COLO829 (cell line): ENCODE data around the gene TAF1B.

Experiments used
- DNase-seq: peaks from one replicate; pipeline ENCODE4 v3.0.0; 2012; ENCODE audit warnings: low spot score

Gene TAF1B

DNA sequence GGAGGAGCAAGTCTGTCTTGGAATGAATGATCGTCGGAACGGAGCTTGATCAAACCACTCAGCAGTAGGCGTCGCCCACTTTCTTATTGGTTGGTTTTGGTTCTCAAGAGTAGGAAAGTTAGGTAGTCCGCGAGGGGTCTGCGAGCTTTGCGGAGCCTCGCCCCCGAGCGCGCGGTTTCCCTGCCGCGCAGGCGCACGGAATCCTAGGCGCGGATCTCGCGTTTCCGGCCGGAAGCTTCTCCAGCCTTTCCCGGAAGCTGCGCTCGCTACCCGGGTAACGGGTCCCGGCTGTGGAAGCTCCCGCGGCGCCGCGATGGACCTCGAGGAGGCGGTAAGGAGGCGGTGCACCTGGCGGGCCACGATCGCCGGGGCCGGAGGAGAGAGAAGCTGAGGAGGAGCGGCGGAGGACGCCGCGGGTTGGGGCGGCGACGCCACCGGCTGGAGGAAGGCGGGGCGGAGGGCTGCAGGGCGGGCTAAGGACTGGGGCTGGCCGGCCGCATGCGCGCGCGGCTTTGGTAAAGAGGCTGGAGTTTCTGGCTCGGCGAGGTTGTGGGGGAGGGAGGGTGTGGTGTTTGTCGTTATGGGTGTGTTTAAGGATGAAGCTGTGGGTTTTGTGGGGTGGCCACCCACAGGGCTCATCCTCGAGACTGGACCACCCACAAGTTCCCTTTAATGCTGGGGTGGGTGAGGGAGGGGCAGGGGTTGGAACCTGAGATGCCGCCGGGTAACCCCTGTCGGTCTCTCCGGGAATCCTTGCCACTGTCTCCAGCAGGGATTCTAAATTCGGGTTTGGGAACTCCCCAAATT, at the start of gene TAF1B:
Gene TAF1B, plus strand, starts transcription at position 246 of the 807 bp plus-strand sequence. Its CDS starts 68 bp downstream, at position 314.
- DNase-seq, result peak; percentile 97

DNA sequence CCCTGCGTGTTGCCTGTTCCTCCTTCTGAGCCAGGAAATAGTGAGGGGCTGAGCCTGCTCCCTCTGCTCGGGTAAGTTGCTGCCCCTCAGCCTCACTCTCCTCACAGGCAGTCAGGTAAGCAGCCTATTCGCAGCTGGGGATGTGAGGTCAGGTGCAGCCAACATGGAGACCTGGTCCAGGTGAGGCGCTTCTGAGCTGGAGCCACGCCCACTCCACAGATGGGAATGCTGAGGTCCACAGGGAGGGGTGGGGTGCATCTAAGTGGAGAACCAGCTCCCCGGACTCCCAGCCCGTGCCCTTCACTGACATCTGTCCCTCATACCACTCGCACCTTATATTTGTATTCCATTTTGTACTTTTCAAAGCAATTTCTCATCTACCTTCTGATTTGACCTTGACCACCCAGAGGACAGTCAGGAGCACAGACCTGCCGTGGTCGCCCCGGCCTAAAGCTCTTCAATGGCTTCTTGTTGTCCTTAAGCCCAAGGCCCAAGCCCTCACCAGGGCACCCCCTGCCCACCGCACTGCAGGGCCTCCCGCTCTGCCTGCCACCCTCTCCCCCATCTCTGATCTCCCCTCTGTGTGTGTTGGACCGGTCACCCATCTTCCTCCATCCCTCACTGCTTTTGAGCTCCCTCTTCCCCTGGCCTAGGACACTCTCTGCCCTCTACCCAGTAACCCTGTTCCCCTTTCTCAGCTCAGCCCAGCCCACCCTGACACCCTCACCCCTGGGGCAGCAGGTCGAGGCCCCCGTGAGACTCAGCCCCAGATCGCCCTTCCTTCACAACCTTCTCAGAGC, 49.2 kb upstream of the TAF1B start:
- no peak for DNase-seq

- DNase-seq, result no peak
Measured at GRCh38 chr2:9795071-9795470, 48.2 kb upstream of the TAF1B start.

DNA sequence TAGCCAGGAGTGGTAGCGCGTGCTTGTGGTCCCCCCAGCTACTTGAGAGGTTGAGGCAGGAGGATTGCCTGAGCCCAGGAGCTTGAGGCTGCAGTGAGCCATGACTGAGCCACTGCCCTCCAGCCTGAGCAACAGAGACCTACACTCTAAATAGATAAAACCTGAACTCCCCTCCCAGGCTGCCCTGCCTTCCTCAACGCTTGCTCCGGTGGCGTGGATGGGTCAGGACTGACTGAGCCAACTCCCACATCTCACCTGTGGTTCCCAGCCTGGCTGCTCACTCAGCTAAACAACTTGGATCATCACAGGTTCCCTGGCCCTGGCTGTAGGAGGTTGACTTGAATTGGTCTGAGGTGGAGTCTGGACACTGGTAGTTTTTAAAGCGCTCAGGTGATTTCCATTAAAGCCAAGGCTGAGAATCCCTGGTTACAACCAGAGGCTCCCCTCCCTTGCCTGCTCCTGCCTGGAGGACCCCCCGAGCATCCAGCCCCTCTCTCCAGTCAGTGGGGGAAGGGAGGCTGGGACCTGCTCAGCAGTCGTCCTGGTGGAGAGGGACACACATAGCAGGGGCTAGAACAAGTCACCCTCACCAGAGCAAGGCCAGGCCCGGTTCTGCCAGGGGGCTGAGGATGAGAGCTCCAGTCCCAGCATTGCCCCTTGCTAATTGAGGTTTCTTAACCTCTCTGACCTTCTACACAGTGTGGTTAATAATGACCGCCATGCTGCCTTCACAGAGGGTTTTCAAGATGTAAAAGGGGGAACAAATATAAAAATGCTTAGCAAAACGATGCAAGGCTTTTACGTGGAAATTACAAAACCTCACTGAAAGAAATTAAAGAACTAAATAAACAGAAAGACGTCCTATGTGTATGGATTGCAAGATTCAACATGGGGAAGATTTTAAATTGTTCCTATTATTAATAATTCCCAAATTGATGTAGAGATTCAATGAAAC, 46.9 kb upstream of the TAF1B start:
- no peak for DNase-seq

- no peak for DNase-seq
Measured at GRCh38 chr2:9797086-9797485, 46.2 kb upstream of the TAF1B start.

DNA sequence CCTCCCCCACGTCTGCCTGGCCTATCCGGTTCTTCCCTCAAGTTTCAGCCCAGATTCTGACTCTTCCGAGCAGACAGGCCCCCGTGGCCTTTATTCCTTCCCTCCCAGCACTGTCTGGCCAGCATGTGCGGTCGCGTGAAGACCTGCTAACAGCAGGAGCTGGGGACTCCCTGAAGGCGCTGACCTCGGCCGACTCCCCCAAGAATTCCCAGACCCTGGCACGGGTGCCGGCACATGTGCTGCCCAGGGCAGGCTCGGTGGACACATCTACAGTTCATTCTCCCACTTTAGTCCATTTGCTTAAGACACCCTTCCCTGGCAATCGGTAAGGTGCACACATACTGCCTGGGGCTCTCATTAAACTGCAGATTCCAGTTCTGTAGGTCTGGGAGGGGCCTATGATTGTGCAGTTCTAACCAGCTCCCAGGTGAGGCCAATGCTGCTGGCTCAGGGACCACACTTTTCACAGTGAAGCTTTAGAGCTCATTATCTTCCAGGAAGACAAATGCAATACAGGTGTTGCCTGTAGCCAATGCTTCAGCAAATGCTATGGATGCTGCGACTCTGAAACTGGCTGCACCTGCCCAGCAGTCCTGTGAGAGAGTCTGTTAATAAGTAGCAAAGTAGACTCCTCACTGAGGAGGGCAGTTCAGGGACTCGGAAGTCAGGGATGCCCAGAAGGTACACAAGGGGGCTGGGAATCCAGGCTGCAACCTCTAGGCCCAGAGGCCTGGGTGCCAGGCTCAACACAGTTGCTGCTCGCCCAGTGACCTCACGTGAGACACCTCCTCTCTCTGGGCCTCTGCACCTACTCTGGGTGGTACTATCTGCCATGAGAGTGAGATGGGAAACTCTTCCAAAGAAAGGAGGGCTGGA, 45.4 kb upstream of the TAF1B start:
- no peak for DNase-seq

DNA sequence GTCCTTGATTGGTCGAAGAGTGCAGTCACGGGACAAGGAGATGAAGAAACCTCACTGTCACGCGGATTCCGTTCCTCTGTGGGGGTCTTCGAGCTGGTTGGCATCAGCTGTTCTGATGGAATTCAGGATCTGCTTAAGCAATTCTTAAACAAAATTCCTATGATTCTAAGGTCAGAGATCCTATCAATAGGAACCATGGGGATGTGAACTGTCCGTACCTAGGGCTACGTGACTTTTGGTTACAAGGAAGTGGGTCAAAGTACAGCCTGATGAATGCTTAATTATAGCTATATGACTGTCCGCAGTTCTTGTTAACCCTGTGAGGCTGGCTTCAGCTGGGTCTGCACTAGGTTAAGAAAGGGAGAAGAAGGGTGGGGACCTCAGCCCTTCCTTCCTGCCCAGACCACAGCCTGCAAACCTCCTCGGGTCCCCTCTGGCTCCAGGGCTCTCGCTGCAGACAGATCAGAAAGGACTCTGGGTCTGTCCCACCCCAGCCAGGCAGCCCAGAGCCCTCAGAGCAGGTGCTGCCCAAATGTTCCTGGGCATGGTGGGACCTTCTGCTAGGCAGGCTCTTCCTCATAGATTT, 44.2 kb upstream of the TAF1B start:
- DNase-seq, result no peak

DNA sequence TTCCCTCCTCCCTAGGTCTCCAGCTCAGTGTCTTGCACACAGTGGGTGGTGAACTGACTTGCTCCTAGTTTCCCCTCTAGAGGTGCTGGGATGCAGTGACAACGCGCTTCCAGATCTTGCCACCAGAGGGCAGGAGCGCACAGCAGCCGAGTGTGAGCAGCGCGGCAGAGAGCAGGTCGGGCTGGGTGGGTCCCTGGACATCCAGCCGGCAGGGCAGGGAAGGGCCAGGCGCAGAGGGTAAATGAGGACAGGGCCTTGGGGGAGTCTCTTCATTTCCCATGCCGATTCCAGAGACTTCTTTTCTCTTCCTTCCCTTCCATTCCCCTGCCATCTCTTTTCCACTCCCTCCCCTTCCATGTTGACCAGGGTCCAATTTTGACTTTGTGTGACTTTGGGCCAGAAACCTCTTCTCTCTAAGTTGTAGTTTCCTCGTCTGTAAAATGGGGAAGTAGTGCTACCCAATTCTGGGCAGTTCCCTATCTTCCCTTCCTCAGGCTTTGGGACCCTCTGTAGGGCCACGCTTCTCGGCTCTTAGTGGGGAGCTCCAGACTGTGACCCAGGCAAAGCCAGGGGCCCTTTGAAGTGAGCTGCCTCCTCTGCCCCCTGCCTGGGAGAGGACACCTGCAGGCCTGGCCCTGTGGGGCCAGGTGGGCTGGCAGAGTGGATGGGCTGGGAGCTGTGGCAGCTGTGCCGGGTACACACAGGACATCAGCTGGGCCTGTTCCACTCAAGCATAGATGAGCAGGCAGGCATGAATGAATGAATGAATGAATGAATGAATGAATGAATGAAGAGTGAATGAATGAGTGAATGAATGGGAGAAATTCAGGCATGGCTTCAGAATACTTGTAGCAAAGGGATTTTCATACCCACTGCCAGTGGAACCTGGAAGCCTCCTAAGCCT, 43.3 kb upstream of the TAF1B start:
- DNase-seq, result peak; percentile 69

- no peak for DNase-seq
Measured at GRCh38 chr2:9800639-9800974, 42.7 kb upstream of the TAF1B start.

DNA sequence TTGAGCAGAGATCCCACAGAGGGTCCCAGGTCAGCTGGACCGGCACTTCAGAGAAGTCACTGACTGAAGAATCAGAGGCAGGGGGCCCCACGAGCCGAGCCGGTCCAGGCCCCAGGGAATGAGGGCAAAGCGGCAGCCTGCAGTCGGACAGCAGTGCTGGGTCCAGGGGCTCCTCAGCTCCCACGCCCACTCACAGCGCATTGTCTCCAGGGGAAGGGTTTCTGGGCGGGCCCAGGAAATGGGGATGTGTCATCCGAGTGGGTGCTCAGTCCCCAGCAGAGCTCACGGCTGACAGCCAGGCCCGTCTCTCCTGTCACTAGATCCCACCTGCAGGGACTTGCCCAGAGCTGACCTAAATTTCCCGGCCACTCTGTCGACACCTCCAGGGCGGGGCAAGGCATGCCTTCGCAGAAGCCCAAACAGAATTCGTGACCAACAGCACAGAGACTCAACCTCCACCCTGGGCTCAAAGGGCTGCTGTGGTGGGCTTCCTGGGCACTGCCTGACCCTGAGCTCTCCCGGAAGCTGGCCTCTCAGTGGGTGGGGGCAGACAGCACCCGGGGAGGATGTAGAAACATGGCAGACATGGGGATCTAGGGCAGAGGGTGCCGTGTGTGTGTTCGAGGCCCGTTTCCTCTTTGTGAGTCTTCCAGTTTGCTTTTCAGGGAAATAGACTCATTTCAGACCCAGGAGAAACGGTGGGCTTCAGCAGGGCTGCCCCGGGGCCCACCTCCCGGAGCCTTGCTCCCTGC, 42.1 kb upstream of the TAF1B start:
- peak; percentile 27 for DNase-seq

GRCh38 chr2:9802576-9802993, 40.7 kb upstream of the TAF1B start:
- no peak for DNase-seq

DNA sequence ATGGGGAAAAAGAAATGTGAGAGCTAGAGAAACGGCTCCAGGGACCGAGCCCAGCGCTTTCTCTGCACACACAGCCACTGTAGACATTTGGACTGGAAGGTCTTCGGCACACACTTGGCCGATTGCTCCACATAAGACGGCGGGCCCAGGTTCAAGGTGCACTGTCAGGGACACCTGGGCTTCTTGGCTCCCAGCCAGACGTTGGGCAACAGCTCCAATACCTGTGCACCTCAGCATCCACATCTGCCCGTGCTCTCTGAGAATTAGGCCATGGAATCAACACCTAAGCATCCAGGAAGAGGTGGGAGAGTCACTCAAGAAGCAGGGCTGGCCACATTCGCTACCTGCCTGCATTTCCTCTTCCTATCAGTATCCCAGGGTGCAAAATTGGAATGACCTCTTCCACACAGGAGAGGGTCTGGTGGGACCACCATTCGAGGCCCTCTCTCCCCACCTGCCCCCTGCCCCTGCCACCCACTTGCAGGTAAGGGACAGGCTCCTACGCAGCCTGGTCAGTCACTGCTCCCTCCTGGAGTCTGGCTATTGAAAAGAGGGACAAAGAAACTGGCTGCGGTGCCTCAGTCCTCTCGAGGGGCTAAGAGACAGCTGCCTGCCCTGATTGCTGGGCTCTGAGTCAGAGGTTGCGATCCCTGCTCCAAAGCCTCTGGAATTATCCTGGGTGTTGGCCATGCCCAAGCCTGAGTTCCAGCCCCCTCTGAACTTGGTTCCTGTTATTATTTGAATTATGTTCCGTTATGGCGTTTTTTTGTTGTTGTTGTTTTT, 40.1 kb upstream of the TAF1B start:
- DNase-seq, result no peak

- DNase-seq, result no peak
Measured at GRCh38 chr2:9805435-9806297, 37.6 kb upstream of the TAF1B start.

- DNase-seq, result no peak
Measured at GRCh38 chr2:9806298-9806610, 37.0 kb upstream of the TAF1B start.

DNA sequence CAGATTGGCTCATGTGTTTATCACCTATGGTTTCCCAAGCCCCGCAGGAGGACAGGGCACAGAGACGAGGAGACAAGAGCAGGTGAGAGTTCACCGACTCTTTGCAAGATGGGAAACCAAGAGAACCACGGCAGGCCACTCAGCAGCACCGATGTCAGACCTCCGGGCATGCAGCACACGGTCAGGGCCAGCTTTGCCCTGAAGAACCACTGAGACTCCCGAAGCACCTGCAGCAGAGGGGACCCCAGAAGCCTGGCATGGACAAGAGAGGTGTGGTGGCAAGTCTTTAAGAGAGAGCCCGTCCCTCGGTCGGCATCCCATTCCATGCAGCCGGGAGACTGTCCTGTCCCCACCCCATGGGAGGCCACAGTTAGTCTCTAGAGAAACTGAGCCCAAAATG, 36.6 kb upstream of the TAF1B start:
- DNase-seq, result no peak

DNA sequence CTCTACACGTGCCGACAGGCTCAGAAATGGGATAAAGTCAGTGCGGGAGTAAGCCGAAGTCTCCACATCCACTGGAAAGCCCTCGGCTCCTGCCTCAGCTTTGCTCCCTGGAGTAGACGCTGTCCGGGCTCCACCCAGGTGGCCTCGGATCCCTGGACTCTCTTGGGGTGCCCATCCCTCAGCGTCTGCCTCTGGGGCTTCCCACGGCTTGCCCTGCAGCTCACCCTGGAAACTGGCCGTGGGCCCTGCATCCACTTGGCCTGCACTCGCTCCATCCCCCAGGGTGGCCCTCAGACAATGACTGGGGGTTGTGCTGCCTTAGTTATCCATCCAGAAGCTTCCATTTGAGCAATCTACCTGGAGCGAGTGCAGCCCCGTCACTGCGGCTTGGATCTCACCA, 36.2 kb upstream of the TAF1B start:
- DNase-seq, result no peak

DNA sequence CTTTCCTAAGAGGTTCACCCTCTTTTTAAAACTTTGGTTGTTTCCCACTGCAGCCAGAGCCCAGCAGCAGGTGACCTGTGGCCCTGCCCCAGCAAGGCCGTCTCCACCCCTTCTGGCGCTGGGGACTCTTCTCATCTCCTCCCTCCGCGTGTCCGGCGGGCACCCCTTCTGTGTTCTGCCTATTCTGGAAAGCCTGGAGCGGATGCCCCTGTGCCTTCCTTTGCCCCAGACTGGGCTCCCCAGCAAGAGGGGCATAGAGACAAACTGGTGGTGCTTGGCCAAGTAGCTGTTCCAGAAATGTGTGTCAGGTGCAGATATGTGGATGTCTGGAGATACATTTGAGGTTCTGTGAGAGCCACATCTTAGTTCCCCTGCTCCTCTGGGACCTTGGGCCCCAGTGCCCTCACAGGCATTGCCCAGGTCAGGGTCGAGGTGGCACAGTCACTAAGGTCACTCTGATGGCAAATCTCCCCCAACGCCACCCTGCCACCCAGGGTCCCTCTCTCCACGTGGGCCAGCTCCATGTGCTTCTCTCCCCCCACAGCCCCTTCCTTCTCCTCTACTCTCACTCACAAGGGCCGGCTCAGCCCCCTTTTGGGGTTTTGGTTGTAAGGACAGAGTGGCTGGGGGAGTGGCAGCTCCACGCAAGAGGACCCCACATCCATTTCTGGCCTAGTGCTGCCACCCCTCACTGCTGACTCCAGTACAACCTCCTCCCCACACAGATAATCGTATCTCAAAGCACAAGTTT, 35.5 kb upstream of the TAF1B start:
- DNase-seq, result no peak
